Head of caudate nucleus (tissue), 42 donors: Measurements from ENCODE around the gene SLCO3A1.
A peak's percentile ranks its signal among the peaks of the same experiment; 100 is the strongest.

Experiments used
- DNase-seq, 42 donors: peaks; one replicate each; pipeline versions ENCODE4 v3.0.0 to v3.0.0-alpha.2; 2020 to 2021; ENCODE audit warnings: mixed read lengths in 7 of 42
- intact Hi-C: fragments of 100-400 bp; cut with DNase I; formaldehyde crosslinking; loops from one replicate; pipeline ENCODE4 v1.15.0; 2022

Gene SLCO3A1

GRCh38 chr15:91874992-91875660, 21.6 kb downstream of the SLCO3A1 start:
- DNase-seq: no peak
- intact Hi-C loops: no loop called here

- intact Hi-C loops: no loop called here
- no peak for DNase-seq
Observed at GRCh38 chr15:91876187-91876586, 22.7 kb downstream of the SLCO3A1 start.

DNA sequence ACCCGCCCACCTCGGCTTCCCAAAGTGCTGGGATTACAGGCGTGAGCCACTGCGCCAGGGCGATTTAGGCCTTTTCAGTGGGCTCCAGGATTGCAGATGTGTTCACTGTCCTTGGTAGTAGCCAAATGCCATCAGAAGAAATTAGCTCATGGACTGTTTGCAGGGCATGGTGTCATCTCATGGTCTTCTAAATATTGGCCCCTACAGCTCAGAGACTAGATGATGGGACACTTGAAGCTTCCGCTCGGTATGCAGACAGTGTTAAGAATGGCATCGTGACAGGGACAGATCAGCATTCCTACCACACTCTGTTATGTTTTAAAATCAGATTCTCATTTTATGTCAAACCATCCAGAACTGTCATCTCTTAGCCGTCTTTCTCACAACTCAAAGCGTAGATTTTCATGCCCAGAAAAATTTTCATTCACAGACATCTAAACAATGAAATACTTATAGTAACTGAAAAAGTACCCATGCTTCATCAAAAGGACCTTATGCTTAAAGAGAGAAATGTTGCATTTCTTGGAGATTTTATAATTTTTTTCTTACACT, 24.9 kb downstream of the SLCO3A1 start:
- no peak for DNase-seq
- intact Hi-C loops: no loop called here

DNA sequence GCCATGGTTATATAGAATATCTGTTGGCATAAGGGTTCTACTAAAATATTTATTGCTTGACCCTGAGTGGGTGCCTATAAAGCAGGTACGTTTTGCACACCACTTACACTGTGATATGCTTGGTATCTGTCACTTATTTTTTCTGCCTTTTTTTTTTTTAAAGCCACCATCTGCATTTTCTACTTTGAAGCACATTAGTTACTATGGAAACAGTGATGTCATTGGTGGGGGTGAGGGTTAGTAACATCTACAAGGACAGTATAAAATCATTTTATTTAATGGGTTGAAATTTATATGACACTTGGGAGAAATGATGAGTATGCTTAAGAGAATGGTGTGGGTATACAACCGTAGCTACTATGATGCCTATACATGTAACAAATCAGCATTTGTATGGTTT, 25.6 kb downstream of the SLCO3A1 start:
- DNase-seq: no peak
- intact Hi-C loops: no loop called here

GRCh38 chr15:91880373-91880772, 26.9 kb downstream of the SLCO3A1 start:
- DNase-seq: no peak
- intact Hi-C loops: no loop called here

DNA sequence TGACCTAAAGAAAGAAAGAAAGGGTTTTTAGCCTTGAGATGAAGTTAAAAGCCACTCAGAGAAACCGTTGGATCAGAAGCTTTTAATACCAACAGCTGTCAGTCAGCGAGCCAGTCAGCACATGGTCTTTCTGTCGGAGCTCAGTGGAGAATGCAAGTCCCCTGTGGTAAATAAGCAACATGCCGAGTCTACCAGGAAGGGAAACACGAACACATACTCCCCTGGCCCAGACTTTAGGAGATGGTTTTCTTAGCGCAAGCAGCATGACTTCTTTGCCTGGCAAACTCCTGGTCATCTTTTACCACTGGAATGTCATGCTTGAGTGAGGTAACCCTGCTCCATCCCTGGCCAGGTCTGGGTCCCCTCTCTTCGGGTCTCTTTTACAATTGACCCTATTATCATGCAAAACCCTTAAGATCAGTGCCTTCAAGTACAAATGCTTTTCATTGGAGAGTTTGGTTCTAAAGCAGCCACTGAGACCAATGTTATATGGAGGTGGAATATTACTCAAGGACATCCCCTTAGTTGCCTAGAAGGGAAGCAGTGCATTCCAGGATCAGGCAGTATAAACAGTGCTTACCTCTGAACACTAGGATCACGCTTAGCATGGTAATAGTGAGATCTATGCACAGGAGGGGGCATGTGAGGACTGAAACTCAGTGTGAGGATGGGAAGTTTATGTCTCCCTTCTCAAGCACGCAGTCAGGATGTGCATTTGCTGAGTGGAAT, 28.2 kb downstream of the SLCO3A1 start:
- intact Hi-C loops: no loop called here
- DNase-seq: no peak

- peak in 31 of 42 donors; percentile 24 to 86 (median 61) for DNase-seq
- intact Hi-C loops: no loop called here
Observed at GRCh38 chr15:91882858-91883586, 29.5 kb downstream of the SLCO3A1 start.

- intact Hi-C loops: no loop called here
- no peak for DNase-seq
Observed at GRCh38 chr15:91884606-91885005, 31.1 kb downstream of the SLCO3A1 start.

DNA sequence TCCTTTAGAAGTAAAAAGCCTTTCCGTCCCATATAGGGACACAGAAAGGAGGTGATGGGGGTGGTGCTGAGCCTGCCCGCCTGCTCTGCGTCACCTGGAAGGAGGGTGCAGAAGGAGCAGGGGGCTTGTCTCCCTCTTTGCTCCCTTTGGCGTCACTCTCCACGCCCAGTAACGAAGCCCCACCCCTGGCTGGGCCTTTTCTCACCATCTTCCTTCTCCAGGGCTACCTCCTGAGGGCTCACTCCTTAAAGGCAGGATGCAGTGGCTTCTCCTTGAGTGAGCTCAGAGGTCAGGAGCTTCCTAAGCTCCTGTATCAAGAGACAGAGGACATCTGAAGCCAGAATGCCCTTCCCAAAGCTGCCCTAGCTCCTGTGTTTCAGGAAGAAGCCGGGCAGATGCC, 31.5 kb downstream of the SLCO3A1 start:
- DNase-seq: no peak

GRCh38 chr15:91885714-91886270, 32.3 kb downstream of the SLCO3A1 start:
- intact Hi-C loops: no loop called here
- DNase-seq: no peak

More for the DNA sequence above, 31.5 kb downstream of the SLCO3A1 start:
- intact Hi-C loops: no loop called here

- DNase-seq: no peak
- intact Hi-C loops: no loop called here
Observed at GRCh38 chr15:91886878-91887277, 33.4 kb downstream of the SLCO3A1 start.

DNA sequence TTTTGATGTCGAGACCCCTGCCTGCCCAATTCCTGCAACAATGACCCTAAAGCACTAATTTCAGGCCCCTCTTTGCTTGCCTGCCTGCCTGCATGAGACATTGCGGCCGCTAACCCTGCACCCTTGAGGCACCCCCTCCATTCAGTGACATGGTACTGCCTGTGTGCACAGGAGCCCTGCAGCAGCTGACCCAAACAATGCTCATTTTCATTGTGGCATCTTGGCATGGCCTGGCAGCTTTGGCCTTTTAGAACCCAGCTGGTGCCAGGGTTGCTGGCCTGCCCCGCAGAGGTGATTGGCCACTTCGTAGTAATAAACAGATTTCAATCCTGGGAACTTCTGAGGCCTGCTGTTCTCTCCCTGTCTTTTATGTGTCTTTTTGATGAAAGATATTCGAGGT, 33.8 kb downstream of the SLCO3A1 start:
- peak; percentile 46 to 95 (median 88) for DNase-seq
- intact Hi-C loops: no loop called here

DNA sequence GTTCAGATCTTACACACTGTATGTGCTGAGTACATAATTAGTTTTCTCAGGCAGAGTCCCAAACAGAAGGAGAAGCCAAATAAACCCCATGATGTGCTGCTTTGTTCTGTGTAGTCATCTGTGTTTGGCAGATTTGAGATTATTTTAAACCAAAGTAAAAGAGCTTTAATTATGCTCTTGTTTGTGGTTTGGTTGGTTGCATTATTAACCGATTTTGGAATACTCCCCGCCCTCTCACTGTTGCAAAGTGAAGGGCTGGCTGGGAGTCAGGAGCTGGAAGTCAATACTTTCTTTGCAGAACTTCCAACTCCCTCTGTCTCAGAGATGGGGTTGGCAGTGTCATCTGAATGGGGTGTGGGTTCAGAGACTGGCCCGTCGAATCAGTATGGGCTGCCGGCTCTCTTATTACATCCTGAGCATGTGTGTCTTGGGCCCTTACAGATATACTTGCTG, 34.4 kb downstream of the SLCO3A1 start:
- intact Hi-C loops: no loop called here
- DNase-seq: peak in 32 of 42 donors; percentile 15 to 84 (median 57)

- no peak for DNase-seq
- intact Hi-C loops: no loop called here
Observed at GRCh38 chr15:91889111-91889815, 35.8 kb downstream of the SLCO3A1 start.

- intact Hi-C loops: no loop called here
- DNase-seq: no peak
Observed at GRCh38 chr15:91890614-91891013, 37.1 kb downstream of the SLCO3A1 start.

DNA sequence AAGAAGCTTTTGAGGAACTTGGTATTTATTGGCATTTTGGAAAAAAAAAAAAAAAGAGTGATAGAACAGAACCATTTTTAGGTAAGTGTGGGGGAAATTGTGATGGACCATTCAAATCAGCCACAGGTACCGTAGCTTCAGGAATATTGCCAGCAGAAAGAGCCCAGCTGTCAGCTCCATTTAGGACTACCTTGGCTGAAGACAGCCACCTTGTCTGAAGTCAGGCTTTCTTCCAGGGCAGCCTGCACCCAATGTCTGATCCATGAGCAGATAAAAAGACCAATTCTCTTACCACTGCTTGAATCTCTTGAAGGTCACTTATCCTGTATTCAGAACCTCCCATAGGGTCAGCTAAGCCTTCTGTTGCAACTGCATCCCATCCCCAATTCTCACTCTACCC, 37.6 kb downstream of the SLCO3A1 start:
- DNase-seq: no peak
- intact Hi-C loops: no loop called here

DNA sequence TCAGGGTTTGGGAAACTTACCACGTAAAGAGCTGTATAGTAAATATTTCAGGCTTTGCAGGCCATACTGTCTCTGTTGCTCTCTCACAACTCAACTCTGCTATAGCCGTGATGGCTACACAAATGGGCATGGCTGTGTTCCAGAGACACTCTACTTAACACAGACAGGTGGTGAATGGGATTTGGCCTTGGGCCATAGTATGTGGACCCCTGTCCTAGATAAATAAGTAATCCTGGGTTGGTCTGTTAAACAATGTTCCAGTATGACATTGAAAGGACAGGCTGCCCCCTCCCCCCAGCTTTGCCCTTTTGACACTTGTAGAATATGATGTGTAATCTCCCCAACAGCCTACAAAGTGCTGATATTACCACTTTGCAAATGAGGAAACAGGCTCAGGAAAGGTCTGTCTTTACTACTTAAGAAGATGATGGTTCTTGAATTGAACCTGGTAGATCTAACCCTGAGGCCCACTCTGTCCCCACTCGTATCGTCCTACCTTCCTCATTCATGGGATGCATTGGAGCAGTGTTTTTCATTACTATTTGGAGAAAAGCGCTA, 38.4 kb downstream of the SLCO3A1 start:
- intact Hi-C loops: no loop called here
- no peak for DNase-seq

DNA sequence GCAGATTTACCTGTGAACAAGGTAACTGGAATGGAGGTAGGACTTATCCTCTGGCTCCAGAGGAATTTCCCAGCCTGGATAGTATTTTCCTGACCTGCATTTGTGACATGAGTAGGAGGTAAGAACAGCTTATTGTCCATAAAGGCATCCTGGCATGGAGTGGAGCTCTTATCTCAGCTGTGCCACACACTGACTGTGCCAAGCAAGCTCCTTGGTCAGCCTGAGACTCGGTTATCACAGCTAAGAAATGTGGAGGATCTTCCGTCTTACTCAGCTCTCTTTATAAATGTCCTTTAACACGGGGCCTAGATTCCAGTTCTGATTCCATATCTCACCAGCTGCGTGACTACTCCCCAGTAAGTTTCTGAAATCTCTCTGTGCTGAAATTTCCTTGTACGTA, 38.9 kb downstream of the SLCO3A1 start:
- DNase-seq: no peak
- intact Hi-C loops: no loop called here

DNA sequence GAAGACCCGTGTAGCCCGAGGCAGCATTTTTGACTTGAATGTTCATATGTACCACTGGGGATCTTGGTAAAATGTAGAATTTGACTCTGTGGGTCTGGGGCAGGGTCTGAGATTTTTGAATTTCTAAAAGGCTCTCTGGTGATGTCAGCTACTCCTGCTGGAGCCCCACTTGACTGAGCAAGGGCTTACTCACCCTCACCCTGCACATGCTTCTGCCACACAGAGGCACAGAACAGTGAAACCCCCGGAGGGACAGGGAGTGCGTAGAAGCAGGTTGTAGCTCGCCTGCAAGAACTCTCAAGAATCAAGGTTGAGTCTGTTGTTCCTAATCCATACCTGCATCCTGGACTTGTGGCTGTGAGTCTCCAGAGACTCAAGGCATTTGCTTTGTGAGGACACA, 41.1 kb downstream of the SLCO3A1 start:
- no peak for DNase-seq
- intact Hi-C loops: no loop called here
